ENCODE data around the gene AGAP3.

Gene AGAP3

DNA sequence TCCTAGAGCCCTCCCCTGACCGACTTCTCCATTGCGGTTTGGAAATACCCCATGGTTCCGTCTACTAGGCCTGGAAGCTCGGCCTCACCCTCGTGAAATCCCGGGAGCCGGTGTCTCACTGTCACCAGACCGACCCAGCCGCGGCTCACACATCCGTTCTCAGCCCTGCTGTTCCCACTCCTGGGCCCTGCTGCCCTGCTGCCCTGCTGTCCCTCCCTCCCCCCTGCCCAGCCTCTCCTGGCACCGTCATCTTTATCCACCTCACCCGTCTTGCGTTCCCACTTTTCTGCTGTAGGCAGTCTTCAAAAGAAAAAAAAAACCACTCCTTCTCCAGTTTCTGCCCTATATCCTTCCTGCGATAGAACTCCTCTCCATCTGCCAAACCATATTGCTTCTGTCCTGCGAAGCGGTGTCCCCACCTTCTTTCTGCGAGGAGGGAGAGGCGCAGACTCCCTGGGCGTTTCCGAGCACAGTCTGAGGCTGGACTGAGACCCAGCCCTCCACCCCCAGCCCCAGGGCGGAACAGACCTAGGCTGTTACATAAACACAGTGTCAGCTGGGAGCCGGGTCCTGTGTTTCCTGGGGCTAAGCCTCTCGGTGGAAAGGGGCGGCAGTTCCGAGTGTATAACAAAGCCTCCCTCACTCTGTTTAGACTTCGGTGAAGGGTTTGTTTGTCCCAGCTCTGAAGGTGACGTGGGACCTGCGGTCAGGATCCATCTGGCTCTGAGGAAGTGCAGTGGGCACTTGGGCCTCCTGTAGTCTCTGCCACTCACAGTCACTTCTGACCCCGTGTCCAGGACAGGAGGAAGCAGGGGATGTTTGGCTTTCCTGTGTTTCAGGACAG, 2.8 kb downstream of the AGAP3 start:
- DNase-seq: no peak

GRCh38 chr7:151089893-151090730, 3.8 kb downstream of the AGAP3 start:
- no peak for DNase-seq

- no peak for DNase-seq
These were observed 4.7 kb downstream of the AGAP3 start for GRCh38 chr7:151091003-151091402.

- DNase-seq: no peak
These were observed 5.2 kb downstream of the AGAP3 start for GRCh38 chr7:151091431-151091830.

DNA sequence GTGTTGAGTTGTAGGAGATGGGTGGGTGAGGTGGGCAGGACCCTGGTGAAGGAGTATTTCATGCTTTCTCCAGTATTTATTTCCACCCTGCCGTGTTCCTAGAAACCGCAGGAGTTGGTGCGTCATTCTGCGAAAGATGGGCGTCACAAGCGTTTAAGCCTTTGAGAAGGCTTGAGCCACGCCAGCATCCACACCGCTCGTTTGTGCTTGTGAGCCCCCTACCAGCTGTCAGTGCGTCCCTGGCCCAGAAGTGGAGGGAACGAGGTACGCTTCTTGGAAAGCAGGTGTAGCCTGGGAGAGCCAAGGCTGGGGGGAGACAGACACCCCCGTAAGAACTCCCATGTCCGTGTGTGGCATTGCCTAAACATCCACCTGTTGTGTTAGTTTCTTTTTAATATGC, 5.7 kb downstream of the AGAP3 start:
- no peak for DNase-seq

DNA sequence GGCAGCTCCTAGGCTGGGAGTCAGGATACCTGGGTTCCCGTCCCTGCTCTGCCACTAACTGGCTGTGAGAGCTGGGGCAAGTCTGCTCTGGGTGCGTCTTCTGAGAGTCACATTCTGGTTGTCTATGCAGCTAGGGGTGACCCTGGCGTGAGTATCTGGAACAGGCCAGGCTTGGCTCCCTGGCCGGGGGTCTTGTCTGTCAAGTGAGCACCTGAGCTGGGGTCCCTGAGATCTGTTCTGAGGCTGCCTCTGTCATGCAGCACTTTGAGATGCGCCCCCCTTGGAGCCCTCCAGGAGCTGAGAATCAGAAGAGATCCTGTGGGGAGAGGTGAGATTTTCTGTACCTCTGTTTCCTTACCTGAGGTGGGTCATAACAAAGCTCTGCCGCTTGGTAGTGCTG, 7.5 kb downstream of the AGAP3 start:
- no peak for DNase-seq

GRCh38 chr7:151094675-151095074, 8.4 kb downstream of the AGAP3 start:
- no peak for DNase-seq

DNA sequence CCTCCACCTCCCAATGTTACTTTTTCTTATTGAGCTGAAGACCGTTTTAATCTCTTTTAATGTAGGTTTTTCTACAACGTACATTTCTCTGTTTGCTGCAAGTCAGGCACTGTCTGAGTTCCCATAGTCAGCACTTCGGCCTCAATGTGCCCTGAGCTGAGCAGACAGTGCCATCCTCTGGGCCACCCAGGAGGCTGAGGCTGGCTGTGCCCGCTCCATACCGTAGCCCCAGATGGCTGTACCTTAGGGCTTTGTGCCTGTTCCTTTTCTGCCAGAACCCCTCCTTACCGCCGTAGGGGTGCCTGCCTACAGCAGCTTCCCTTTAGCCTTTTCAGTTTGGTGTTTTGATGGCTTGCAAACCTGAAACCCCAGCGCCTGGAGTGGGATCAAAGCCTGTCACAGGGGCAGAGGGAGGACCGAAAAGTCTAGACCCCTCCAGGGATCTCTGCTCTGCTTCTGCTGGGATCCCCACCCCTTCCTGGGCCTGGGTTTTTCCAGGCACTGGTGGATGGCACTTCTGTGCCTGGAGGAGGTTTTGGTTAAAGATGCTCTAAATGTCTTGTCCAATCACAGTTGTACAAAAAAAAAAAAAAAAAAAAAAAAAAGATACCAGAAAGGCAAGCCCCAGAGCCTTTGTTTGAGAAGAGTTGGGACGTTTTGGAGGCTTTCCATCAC, 9.0 kb downstream of the AGAP3 start:
- no peak for DNase-seq

GRCh38 chr7:151095828-151096475, 9.7 kb downstream of the AGAP3 start:
- DNase-seq: no peak

DNA sequence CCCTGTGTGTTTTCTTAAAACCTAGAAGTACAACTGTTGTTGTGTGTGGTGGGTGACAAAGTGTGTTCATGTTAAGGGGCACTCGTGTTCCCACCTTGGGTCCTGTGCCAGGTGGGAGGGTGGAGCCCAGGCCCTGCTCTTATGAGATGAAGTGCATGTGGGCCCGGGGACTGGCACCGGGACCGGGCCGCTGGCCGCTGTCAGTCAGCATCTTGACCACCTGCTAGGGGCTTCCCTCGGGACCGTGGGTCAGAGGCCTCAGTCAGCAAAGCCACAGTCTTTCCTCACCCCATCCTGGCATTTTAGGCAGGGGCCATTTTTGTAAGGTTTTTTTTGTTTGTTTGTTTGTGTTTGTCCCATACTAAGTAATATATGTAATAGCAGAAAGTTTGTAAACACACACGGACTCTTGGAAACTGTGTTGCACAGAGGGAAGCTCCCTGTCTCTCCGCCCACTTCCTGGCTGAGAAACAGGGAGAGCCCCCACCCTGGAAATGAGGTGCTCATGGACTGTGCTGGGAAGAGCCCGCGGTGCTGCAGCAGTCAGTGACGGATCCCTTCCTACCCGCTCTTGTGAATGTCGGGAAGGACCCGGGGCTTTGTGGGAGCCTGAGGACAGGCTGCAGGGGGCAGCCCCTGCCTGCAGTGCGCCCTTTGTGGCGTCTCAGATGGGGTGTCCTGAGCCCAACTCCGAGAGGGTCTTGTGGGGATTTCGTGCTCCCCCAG, 13.4 kb downstream of the AGAP3 start:
- DNase-seq: no peak

DNA sequence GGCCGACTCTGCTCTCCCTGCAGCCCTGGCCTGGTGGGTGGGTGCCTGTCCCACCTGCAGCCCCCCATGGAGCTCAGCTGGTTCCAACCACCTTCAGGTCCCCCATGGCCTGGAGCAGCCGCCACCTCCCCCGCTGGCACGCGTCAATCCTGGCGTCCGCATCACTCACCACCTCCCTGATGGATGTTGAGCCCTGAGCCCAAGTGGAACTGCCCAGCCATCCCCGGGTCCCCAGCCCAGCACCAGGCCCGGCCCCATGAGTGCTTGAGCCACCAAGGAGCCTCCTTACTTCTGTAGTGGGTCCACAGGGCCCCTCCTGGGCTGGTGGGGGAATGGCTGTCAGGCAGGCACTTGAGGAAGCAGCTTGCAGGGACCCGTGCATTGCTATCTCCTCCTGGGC, 14.6 kb downstream of the AGAP3 start:
- no peak for DNase-seq

- no peak for DNase-seq
These were observed 15.5 kb downstream of the AGAP3 start for GRCh38 chr7:151101621-151102396.

DNA sequence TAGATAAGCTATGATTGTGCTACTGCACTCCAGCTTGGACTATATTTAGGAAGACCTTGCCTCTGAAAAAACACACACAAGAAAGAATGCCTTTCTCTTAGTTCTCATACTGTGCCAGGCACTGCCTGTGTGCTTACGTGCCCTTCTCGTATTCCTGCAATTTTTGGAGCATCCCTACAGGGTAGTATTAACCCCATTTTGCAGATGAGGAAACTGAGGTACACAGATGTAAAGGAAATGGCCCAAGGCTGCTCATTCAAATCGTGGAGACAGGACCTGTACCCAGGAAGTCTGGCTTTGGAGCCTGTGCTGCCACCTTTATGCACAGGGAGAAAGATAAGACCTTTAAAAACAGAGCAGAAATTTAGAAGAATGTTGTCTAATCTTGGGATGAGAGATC, 16.7 kb downstream of the AGAP3 start:
- no peak for DNase-seq

DNA sequence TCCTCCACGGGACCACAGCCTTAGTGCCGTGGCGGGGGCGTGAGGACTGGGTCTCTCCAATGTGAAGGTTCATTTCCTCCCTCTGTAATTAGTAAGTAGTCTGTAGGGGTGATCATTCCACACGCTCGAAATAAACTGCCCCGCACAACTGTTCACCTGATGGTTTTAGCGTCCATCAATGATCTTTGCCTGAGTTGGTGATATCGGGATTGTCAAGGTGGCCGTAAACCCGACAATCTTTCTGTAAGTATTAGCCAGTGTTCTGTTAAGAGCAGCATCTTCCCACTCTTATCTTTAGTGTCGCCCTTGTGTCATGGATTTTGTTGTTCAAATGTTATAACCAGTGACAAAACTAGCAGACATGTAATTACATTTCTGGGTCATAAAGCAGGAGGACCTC, 17.7 kb downstream of the AGAP3 start:
- DNase-seq: no peak

DNA sequence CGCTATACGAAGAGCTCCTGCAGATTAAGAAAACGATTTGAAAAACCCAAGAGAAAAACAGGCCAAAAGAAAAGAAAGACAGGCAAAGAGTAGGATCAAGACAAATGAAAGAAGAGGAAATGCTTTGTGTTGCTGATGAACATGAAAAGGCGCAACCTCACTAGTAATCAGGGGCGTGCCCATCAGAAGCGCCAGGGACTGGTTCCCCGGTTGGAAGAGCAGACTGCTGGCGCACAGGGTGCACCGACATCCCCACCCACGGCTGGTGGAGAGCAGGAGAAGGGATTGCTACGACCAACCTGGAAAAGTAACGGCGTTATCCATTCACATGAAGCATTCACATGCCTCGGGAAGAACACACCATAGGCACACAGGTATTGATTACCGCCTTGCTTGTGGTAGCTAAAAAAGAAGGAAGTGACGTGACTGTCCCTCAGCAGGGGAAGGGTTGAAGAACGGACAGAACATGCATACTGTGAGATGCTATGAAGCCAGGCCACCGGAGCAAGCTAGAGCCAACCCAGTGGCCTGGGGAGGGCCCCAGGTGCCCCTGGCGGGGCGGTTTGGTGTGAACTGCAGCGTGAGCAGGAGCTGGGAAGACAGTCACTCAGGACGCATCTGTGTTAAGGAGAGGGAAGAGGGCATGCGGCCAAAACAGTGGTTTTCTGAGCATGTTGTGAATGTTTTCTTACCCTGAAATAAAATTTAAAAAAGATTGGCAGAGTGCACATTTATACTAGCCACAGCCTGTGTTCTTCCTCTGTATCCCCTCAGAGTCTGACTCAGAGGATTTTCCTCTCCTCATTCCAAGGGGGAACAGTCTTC, 18.3 kb downstream of the AGAP3 start:
- no peak for DNase-seq

DNA sequence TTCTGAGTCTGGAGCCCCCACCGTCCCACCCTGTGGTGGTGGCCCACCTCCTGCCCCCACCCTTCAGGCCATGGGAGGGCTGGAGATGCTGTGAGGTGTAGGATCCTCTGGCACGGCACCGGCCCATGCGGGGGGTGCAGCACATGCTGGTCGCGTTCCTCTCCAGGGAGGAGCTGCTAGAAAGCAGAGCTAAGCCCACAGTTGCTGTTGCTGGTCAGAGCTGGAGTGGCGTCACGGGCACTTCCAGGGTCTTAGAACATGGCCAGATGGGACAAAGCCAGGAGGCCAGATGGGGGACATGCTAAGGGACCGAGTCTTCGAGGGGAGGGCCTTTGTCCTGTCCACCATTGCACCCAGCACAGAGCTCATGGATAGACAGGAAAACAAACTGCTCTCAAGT, 21.6 kb downstream of the AGAP3 start:
- DNase-seq: no peak

GRCh38 chr7:151109094-151110048, 23.1 kb downstream of the AGAP3 start:
- no peak for DNase-seq

DNA sequence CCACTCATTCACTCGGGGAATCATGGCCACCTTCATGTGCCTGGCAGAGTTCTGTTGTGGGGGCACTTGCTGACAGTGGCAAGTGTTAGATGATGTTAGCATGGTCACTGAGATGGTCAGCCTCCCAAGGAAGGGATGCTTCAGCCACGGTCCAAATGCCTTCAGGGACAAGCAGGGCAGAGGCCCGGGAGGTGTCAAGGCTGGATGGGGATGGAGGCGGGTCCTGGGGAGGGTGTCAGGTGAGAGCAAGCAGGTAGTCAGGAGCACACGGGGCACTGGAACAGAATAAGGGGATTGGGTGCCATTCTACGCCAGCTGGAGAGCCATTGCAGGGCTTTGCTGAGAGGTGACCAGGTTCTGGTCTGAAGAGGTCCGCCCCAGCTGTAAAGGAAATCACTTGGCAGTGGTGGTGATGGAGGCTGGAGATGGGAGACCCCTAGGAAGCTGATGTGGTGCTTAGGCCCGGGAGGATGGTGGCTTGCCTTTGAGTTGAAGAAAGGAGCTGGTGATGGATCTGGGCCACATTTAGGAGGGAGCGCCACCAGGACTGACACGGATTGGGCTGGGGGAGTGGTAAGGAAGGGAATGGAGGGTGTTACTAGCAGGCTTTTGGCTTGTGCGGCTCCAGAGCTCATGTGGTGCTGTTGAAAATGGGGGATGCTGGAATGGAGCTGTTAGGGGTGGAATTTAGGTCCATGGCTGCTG, 24.1 kb downstream of the AGAP3 start:
- no peak for DNase-seq
